Femur (tissue), 1 donor: Measurements from ENCODE around the gene DOCK1.
"Not testable (repeated sequence)": the region's sequence is repeated elsewhere in the genome, so short reads cannot be mapped to it uniquely, and the experiment has no call there.

Experiments
- DNase-seq: peaks from one replicate; pipeline ENCODE4 v3.0.0-alpha.2; 2017

The DOCK1 gene

DNA sequence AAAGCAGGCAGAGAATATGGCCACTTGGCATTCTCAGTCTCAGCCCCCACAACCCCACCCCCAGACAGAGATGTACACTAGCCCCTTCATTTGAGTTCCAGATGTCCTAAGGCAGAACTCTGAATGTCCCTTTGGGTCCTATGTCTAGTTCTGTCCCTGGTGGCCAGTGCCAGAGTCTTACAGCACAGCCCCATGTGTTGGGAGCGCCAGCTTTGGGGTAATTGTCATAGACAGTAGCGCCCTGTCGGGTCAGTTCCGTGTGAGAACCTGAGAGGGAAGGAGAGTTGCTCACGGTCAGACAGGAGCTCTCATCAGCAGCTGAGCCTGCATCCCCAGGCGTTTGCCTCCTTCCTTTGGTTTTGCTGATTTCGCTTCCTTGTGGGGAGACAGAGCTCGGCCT, 386.1 kb downstream of the DOCK1 start:
- no peak for DNase-seq

DNA sequence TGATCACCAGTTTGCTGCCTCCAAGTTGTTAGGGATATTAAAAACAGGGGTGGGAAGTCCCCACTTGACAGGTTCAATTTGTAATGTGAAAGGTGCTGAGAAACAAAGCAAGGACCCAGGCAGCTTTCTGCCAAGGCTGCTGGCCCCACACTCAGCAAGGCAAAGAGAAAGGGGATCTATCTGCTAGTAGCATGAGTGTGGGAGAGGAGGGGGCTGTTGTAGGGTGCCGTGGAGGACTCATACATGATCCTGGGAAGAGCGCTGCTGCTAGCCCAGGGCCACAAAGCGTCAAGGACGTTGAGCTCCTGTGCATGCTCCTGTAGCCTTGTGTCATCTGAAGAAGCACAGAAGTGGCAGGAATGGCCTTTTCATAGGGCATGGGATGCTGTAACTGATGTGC, 387.7 kb downstream of the DOCK1 start:
- DNase-seq = no peak

DNA sequence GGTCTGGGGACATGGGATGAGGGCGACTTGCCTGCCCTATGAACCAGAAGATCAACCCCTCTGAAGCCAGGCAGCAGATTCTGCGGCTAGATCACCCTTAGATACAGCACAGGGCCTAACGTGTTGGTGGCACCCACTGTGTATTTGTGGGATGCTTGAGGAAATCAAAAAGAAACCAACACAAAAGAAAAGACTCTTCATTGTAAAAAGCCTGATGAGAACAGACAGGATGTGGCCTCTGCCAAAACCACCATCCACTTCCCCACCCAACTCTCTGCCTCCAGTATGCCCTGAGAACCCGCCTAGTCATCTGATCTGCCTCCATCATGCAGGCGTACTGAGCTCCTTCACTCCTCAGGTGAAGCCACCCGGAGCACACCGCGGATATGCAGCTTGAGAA, 388.4 kb downstream of the DOCK1 start:
- DNase-seq = no peak

DNA sequence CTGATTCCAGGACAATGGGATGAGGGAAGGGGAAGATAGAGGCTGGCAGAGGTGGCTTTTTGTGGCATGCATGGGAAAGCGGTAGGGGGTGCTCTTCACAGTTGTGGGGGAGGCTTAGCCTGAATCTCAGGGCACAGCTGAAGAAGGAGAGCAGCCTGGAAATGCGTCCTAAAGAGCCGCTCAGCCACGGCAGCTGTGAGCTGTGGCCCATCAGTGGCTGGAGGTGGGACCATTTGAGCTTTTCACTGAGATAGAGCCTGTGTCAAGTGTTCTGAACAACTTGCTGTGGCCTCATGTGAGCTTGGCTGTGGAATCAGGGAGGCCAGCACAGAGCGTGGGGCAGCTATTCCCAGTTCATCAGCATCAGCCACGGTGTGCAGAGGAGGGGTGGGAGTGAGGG, 391.5 kb downstream of the DOCK1 start:
- no peak for DNase-seq

DNA sequence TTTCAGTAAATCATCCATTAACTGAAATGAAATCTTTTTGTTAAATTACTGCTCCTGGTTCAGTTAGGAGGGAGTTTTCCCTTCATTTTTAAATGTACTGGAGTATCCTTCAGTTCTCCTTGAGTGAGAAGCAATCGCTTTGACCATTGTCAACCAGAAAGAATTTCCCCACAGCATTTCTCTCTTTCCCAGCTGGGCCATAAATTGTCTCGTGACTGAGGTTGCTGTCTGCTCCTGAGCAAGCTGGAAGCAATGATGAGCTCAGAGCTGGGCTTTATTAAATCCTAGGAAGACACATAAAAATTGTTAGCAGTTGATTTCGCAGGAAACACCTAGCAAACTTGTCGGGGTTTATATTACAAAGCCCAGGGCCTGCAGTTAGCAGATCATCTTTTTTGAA, 393.2 kb downstream of the DOCK1 start:
- no peak for DNase-seq

DNA sequence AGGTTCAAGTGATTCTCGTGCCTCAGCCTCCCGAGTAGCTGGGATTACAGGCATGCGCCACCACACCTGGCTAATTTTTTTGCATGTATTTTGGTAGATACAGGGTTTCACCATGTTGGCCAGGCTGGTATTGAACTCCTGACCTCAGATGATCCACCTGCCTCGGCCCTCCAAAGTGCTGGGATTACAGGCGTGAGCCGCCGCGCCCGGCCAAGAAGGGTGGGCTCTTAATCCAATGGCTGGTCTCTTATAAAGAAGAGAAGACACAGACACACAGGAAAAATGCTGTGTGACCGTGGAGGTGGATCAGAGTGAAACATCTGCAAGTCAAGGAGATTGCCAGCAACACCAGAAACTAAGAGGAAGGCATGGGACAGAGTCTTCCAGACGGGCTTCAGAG, 394.0 kb downstream of the DOCK1 start:
- DNase-seq = not testable (repeated sequence)

DNA sequence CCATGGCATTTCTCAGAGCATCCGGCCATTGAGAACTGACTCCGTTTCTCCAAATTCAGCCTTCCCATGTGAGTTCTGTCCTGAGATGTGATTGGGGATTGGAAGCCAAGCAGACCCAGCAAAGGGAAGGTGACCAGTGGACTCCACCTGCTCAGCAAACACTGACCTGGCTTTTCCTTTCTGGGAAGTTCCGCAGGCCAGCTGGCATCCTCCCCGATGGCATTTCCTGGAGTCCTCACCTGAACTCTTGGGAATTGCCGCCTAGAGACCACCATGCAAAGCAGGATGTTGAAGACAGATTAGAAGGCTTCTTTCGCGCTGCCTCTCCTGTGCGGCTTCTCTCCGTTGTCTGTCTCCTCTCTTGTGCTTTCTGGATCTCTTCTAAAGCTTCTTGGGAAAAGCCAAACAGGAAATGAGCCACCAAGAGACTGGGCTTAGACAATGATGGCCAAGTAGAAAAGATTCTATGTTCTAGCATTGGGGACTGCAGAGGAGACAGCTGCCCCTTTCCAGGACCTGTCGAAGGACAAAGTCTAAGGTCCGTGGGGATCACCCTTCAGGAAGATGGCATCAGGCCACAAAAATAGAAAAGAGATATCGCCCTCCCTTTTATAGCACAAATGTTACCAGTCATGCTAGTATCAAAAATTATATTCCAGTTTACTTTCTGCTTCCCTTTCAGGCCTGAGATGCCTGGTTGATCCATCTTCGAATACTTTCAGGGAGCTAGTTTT, 394.9 kb downstream of the DOCK1 start:
- no peak for DNase-seq

DNA sequence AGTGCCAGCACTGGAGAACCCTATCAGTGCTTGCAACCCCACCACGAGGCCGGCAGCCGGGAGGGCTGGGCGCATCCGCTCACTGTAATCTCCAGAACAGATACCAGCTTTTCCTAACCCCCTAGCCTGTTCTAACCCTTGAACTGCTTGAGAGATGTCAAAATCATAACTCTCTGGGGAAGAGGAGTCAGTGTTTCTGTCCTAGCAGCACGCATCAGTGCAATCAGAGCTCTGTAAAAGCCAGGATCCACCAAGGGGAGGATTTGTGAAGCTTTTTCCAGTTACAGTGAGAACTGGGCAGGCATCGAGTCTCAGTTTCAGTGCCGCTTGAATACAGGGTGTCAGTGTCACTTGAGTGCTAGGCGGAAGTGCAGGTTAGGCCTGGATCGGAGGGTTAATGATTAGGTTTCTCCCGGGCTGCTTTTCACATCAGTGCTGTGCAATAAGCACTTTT, 395.7 kb downstream of the DOCK1 start:
- no peak for DNase-seq

DNA sequence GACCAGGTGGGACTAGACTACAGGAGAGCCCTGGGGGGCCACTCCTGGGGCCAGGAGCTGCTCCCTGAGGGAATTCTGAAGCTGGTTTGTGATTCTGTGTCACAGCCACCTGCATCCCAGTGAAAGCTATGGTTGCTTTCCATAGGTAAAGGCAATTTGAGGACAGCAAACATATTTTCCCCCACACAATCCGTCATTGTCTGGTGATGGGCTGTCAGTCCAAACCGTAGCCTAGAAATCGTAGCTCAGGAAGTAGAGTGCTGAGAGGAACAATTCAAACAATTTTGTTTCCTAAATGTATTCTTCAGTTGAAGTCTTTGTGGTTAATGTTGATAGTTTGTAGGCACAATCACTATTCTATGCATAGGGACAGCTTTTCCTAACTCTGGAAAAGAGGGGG, 397.1 kb downstream of the DOCK1 start:
- no peak for DNase-seq

DNA sequence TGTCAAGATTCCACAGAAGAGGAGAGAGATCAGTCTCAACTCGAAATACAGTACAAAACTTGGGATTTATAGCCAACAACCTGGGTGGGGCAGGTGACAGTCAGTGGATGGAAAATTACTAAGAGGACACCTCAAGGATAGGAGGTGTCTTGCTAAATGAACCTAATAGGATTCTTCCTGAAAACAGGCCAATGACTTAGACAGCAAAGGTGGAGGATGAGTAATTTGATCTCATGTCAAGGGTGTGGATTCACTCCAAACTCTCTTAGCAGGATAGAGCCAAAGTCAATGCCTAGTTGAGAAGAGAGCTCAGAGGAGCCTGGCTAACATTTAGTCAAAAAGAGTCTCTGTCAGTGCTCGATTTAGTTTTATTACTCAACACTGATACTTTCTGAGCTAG, 397.9 kb downstream of the DOCK1 start:
- DNase-seq = no peak

DNA sequence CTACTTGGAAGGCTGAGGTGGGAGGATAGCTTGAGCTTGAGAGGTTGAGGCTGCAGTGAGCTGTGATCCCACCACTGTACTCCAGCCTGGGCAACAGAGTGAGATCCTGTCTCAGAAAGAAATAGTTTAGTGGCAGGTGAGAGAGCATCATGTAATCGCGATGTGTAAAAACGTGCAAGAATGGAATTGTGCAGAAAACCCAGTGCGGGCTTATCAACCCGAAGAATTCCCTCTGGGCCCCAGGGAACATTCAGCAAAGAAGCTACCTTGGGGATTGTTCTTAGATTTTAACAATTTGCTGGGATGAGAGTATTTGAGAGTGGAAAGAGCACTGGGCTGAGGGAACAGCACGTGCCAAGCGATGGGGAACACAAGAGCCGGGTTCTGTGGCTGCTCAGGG, 398.5 kb downstream of the DOCK1 start:
- no peak for DNase-seq

DNA sequence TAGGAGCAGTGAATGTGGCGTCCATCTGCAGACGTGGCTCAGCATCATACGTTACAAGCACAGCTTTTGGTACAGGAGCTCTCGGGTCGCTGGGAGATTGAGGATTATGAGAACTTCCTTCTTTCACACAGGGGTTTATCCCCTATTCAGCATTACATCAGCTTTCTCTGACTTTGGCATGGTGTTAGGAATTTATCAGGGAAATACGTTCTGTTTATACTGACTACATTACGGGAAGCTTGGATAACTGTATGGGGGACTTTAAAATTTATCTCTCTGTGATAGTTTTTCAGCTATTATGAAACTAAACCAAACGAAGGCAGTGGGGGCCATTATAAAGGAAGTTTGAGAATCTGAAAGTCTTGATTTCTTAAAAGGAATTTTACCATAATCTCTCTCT, 401.3 kb downstream of the DOCK1 start:
- DNase-seq = no peak

DNA sequence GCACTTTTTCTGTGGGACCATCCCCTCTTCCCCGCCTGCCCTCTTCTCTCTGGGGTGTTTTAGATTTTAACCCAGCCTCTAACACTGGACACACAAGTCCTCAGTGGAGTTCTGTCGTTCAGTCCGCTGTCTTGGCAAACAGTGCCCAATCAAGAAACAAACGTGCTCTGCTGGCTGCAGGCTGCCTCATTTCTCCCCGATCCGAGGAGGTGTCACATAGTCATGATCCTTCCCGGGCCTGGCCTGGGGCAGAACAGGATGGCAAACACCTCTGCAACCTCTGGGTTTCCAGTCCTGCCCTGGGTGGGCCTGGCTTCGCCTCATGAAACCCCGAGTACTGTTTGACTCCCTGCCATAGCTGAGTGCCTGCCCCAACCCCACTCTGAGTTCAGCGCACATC, 402.1 kb downstream of the DOCK1 start:
- no peak for DNase-seq

DNA sequence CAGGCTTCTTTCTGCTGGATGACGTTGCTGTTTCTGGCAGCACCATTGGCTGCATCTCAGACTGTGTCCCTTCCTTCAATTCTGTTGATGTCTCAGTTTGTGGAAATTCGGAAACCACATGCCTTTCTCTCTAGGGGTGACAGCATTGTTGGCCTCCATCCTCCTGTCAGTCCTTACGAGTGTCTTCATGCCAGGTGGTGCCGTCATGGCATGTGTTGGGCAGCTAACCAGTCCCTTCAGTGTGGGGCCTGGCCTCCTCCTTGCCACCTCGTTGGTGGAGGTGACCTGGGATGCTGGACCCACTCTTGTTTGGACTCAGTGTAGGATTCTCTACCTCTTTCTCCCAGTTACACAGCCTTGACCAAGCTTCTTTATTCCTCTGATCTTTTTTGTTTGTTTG, 402.8 kb downstream of the DOCK1 start:
- DNase-seq = no peak

DNA sequence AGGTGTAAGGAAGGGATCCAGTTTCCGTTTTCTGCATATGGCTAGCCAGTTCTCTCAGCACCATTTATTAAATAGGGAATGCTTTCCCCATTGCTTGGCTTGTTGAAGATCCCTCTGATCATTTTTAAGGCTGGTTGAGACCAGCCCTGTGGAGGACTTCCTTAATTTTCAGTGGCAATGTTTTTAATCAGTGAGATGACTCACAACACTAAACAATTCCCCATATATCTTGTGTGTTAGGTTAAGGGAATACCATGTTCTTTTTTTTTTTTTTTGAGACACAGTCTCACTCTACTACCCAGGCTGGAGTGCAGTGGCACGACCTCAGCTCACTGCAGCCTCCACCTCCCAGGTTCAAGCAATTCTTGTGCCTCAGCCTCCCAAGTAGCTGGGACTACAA, 404.4 kb downstream of the DOCK1 start:
- DNase-seq = not testable (repeated sequence)

DNA sequence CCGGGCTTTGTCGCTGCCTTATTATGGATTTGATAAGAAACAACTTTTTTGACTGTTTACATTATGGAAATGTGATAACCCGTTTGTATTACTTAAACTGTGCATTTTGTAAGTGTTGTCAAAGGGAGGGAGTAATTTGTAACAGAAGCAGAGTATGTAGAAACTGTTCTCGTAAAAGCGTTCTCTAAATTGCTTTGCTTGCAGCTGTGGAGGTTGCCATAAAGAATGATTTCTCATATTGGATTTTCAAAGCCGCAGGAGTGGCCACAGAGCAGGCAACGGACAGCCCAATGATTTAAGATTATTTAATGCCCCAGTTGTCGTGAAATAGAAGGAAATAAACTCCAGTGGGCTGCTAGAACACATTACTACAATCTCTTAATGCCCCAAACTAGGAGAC, 405.2 kb downstream of the DOCK1 start:
- DNase-seq = no peak

DNA sequence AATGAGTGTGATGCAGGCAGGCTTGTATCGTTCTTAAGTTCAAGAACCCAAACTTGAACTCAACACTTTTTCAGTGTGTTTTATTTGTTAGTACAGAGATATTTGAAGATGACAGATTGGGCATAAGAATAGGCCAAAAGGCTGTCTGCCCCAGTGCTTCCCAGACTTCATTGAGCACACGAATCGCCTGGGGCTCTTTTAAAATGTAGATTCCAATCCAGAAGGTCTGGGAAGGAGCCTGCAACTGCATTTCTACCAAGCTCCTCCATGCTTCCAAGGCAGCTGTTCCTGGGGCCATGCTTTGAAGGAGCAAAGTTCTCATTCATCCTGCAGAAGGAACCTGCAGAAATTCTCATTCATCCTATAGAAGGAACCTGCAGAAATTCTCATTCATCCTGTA, 405.7 kb downstream of the DOCK1 start:
- no peak for DNase-seq

DNA sequence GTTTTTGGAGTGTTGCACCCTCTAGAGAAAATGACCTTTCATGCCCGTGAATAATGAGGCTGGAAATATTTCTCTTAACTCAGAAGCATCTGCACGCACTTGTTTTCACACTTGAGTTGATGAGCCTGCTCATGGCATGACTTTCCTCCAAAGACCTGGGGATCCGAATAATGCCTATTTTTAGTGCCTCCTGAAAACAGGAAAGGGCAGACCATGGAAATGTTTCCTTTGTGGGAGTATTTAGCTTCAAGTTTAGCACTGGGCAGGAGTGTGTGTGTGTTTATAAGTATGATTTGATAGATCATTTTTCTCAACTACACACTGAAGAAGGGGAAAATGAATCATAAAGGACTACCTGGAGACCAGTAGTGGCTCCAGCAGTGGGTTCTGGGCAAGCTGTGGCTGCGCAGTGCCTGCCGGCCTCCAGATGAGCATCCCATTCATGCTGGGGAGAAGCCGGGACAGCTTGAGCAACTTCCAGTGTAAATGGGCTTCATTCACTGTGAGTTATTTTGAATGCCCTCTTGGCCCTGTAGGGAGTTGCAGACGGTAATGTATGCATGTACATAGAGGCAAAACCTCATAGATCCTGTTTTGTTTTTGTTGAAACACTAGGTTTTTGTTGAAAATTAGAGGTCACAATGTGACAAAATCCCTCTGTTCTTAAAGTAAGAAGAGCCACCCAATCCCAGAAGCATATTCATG, 408.9 kb downstream of the DOCK1 start:
- no peak for DNase-seq

DNA sequence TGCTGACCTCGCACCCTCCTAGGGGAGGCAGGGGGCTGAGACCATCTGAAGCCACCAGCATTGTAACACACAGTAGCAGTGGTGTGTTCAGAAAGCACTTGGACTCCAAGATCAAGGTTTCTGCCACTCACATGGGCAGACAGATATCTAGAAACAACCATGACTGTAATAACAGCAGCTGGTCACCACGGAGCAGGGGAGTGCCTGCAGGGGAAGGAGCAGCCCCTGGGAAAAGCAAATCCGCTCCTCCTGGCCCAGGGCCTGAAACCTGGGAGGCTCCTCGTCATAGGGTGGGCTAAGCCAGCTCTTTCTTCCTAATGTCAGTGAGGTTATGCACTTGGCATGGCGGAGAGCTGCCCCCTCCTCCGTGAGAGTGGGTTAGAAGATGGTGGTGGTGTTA, 409.6 kb downstream of the DOCK1 start:
- no peak for DNase-seq

DNA sequence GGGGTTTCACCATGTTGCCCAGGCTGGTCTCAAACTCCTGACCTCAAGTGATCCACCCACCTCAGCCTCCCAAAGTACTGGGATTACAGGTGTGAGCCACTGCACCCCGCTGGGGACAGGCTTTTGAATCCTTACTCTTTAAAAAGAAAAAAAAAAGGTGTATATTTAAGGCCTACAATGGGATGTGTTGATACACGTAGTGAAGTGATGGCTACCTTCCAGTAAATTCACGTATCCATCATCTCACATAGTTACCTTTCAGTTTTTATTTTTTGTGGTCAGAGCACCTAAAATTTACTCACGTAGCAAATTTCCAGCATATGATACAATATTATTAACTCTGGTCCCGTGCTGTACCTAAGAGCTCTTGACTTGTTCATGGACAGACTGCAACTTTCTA, 410.7 kb downstream of the DOCK1 start:
- no peak for DNase-seq

DNA sequence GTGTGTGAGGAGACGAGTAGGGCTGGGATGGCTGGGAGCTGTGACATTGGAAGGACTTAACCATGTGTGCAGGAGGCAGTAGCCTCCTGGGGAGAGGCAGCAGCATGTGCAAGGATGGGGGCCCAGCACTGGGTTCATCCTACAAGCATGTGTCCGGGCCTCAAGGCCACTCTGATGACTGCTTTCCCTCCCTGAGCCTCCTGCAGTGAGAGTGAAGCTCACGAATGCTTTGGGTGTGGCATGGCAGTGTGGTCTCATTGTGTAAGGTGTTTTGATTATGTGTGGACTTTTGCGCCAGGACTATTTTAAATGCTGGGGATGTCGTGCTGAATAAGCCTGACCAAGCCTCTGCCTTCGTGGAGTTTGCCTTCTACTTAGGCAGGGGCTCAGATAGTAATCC, 413.2 kb downstream of the DOCK1 start:
- DNase-seq = no peak

DNA sequence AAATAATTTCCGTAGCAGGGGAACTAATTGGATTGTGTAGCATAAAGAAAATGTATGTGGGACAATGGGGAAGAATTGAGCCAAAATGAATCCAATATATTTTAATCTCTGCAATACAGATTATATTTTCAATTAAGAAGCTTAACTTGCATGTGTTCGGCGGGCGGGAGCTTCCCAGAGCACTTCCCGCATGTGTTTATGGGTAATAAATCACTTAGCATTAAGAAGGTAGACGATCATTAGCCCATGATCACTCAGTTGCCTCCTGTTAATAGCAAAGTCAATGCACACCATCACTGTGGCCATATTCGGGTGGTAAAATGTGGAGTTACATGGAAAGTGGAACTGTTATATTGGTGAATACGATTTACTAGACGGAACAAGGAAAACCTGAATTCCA, 414.0 kb downstream of the DOCK1 start:
- DNase-seq = no peak

DNA sequence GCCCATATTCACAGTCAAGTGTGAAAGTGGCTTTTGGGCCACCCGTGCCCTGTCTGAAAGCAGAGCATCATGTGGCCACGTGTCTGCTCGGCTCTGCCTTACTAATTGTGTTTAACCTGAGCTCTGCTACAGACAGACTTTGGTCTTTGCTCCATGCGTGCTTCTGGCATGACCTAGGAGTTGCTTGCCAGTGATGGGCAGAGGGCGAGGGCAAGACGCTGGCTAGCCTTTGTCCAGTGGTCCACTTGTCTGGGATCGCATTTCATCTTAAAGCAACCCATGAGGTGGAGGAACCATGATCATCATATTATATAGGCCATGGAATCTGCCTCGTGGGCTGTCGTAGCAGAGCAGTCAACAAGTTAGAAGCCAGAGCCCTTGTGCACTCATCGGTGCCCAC, 414.5 kb downstream of the DOCK1 start:
- DNase-seq = no peak

DNA sequence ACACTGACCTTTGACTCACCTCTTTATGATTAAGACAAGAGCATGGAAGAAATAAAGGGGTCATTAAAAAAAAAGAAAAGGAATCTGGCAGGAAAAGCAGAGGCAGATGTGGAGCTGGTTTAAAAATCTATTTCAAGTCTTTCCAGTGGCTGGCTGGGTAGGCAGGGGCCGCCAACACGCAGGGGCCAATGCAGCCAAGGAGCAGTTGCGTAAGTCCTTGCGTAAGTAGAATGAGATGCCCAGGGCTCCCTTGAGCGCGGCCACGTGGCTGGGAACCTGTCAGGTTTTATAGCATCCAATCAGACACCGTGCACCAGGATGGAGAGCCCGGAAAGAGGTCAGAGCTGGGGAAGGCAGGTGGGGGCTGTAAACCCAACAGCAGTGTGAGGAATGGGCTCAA, 414.9 kb downstream of the DOCK1 start:
- no peak for DNase-seq

DNA sequence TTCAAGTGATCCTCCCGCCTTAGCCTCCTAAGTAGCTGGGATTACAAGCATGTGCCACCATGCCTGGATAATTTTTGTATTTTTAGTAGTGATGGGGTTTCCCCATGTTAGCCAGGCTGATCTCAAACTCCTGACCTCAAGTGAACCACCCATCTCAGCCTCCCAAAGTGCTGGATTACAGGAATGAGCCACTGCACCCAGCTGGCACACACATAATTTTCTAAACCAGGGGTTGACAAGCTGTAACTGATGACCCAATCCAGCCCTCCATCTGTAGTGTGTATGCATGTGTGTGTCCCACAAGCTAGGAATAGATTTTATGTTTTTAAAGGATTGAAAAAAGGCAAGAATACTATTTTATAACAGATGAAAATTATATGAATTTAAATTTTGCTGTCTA, 417.1 kb downstream of the DOCK1 start:
- DNase-seq = no peak
